Right lung (tissue), 10 donors: ENCODE data around the gene ECM2. TPM values are rescaled to one million over a fixed set of nuclear protein-coding genes. Genes with fewer than 3 reads are reported as not detected.
A peak's percentile ranks its signal among the peaks of the same experiment; 100 is the strongest.
"Not testable (repeated sequence)": the region's sequence is repeated elsewhere in the genome, so short reads cannot be mapped to it uniquely, and the experiment has no call there.

ENCODE experiments used
- DNase-seq, 2 donors: peaks; one replicate each; pipeline ENCODE4 v3.0.0-alpha.2; 2013
- long read RNA-seq, 8 donors: transcript quantifications; one replicate each; lab custom pipeline, GENCODE V29; 2026
- polyA plus RNA-seq, 5 donors: library from polyadenylated mRNA; unstranded; fragments of 120-200 nt; gene quantifications; one replicate each; pipeline versions ENCODE4 v1.2.1 to v1.2.3, GENCODE V29; 2013; ENCODE audit warnings: inconsistent platforms in 1 of 5, low replicate concordance in 1 of 5; ENCODE audit not compliant: insufficient read length in 5 of 5, insufficient read depth in 1 of 5

The ECM2 gene
- 10 to 100 TPM; 35.4 to 62.1 (median 47.5) TPM for polyA plus RNA-seq
- long read RNA-seq, donor 1, partial matches to known transcripts, result 0 of 1 reads
- long read RNA-seq, donor 1, other reads (novel, unspliced or antisense), result 0 of 1 reads
- long read RNA-seq, donor 2, partial matches to known transcripts, result 0 of 3 reads
- long read RNA-seq, donor 2, other reads (novel, unspliced or antisense), result 0 of 3 reads
- long read RNA-seq, donor 3, transcript ECM2-202 (3 exons, 1,606 nt), result major isoform, 6 of 12 reads
- long read RNA-seq, donor 3, partial matches to known transcripts, result 5 of 12 reads
- long read RNA-seq, donor 3, other reads (novel, unspliced or antisense), result 0 of 12 reads
- long read RNA-seq, donor 4, partial matches to known transcripts, result 0 of 3 reads
- long read RNA-seq, donor 4, other reads (novel, unspliced or antisense), result 0 of 3 reads
- long read RNA-seq, donor 5, transcript ECM2-202 (3 exons, 1,606 nt), result major isoform, 5 of 5 reads
- long read RNA-seq, donor 5, partial matches to known transcripts, result 0 of 5 reads
- long read RNA-seq, donor 5, other reads (novel, unspliced or antisense), result 0 of 5 reads
- long read RNA-seq, donor 6, transcript ECM2-202 (3 exons, 1,606 nt), result major isoform, 5 of 6 reads
- long read RNA-seq, donor 6, partial matches to known transcripts, result 0 of 6 reads
- long read RNA-seq, donor 6, other reads (novel, unspliced or antisense), result 0 of 6 reads
- long read RNA-seq, donor 7, partial matches to known transcripts, result 0 of 3 reads
- long read RNA-seq, donor 7, other reads (novel, unspliced or antisense), result 0 of 3 reads
- long read RNA-seq, donor 8, partial matches to known transcripts, result 0 of 2 reads
- long read RNA-seq, donor 8, other reads (novel, unspliced or antisense), result 0 of 2 reads

GRCh38 chr9:92535940-92536850 lies at the start of gene ECM2:
Gene ECM2, minus strand, starts transcription at chr9:92535990. Its CDS starts 13,124 bp downstream, at chr9:92522866.
- DNase-seq, result peak; percentile 64 to 72

- DNase-seq, result no peak
Measured at GRCh38 chr9:92576175-92576574, 40.4 kb upstream of the ECM2 start.

GRCh38 chr9:92573612-92574011 lies 37.8 kb upstream of the ECM2 start:
- DNase-seq, result not testable (repeated sequence)

GRCh38 chr9:92571871-92572270 lies 36.1 kb upstream of the ECM2 start:
- not testable (repeated sequence) for DNase-seq

- DNase-seq, result no peak
Measured at GRCh38 chr9:92564982-92565381, 29.2 kb upstream of the ECM2 start.

- no peak for DNase-seq
Measured at GRCh38 chr9:92564504-92564903, 28.7 kb upstream of the ECM2 start.

- DNase-seq, result peak; percentile 28 to 50
Measured at GRCh38 chr9:92563116-92564100, 27.6 kb upstream of the ECM2 start.

GRCh38 chr9:92562461-92562967 lies 26.7 kb upstream of the ECM2 start:
- no peak for DNase-seq

GRCh38 chr9:92561374-92562330 lies 25.9 kb upstream of the ECM2 start:
- no peak for DNase-seq

- DNase-seq, result no peak
Measured at GRCh38 chr9:92558612-92559374, 23.0 kb upstream of the ECM2 start.

- no peak for DNase-seq
Measured at GRCh38 chr9:92550765-92551164, 15.0 kb upstream of the ECM2 start.

- no peak for DNase-seq
Measured at GRCh38 chr9:92547356-92547755, 11.6 kb upstream of the ECM2 start.

- no peak for DNase-seq
Measured at GRCh38 chr9:92545002-92545510, 9.3 kb upstream of the ECM2 start.

GRCh38 chr9:92543972-92544371 lies 8.2 kb upstream of the ECM2 start:
- no peak for DNase-seq

- no peak for DNase-seq
Measured at GRCh38 chr9:92538541-92538940, 2.8 kb upstream of the ECM2 start.

GRCh38 chr9:92534674-92535073 lies 1.1 kb downstream of the ECM2 start:
- DNase-seq, result peak; percentile 38 to 49

- no peak for DNase-seq
Measured at GRCh38 chr9:92534204-92534603, 1.6 kb downstream of the ECM2 start.

- DNase-seq, result no peak
Measured at GRCh38 chr9:92530893-92531292, 4.9 kb downstream of the ECM2 start.
